ENCODE results near the gene NPLOC4. TPM values are rescaled to one million over a fixed set of nuclear protein-coding genes. Genes with fewer than 3 reads are reported as not detected.

Gene NPLOC4
- total and polyA plus RNA-seq, 9 of the 15 experiments (the other 6 are each of a cell fraction or from before 2014, with no cell fraction given): 1.5 to 116 (median 64.5) TPM

- POLR2A ChIA-PET: interaction anchor here (1.0 to 3.7 kb wide), 2 partner anchors 12 to 58 kb away, joined by 3 to 16 read pairs; no protein-coding TSS in a partner anchor
- CTCF ChIA-PET (ENCODE audit: low intra/inter-chr PET ratio): no interaction called here
- no peak overlapping the region; a peak in 1 of 4 replicates for H3K9ac ChIP-seq (ENCODE audit: insufficient read depth in 1 of 2, low read depth in 2 of 2, low read length in 2 of 2)
- TF ChIP-seq NR1H2 (CRISPR knock-in tag; IDR thresholded peaks at IDR 0.05): no peak
- no peak for TF ChIP-seq GATAD2A (IDR thresholded peaks at IDR 0.05)
- TF ChIP-seq ELF2 (CRISPR knock-in tag; IDR thresholded peaks at IDR 0.05): no peak
- no peak for TF ChIP-seq TCF7 (IDR thresholded peaks at IDR 0.05; ENCODE audit: borderline replicate concordance)
- TF ChIP-seq, protein P1, sequence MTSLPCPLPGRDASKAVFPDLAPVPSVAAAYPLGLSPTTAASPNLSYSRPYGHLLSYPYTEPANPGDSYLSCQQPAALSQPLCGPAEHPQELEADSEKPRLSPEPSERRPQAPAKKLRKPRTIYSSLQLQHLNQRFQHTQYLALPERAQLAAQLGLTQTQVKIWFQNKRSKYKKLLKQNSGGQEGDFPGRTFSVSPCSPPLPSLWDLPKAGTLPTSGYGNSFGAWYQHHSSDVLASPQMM (CRISPR knock-in tag; IDR thresholded peaks at IDR 0.05): no peak
- no peak for TF ChIP-seq ZBTB40 (IDR thresholded peaks at IDR 0.05)
- TF ChIP-seq ZBTB40 (CRISPR knock-in tag; IDR thresholded peaks at IDR 0.05): no peak
- TF ChIP-seq CBFB (CRISPR knock-in tag; IDR thresholded peaks at IDR 0.05): no peak
- TF ChIP-seq ZNF785 (CRISPR knock-in tag; IDR thresholded peaks at IDR 0.05): no peak
- TF ChIP-seq NFATC3 (IDR thresholded peaks at IDR 0.05): no peak
- no peak for TF ChIP-seq ZKSCAN1 (IDR thresholded peaks at IDR 0.05; ENCODE audit: low read depth, low read length)
- no peak for TF ChIP-seq PPARD (CRISPR knock-in tag; IDR thresholded peaks at IDR 0.05)
- no peak for TF ChIP-seq MED1 (CRISPR knock-in tag; IDR thresholded peaks at IDR 0.05; ENCODE audit: borderline replicate concordance)
- TF ChIP-seq MYBL2 (IDR thresholded peaks at IDR 0.05; ENCODE audit: low read depth): no peak
- no peak for TF ChIP-seq MYBL2 (CRISPR knock-in tag; IDR thresholded peaks at IDR 0.05; ENCODE audit: borderline replicate concordance)
- no peak for TF ChIP-seq KHSRP (IDR thresholded peaks at IDR 0.05)
Observed at GRCh38 chr17:81569986-81570514, 66.9 kb downstream of the NPLOC4 start.

More at GRCh38 chr17:81569986-81570514, 66.9 kb downstream of the NPLOC4 start:
- Histone ChIP-seq H3K27ac (ENCODE audit: extremely low read depth, low read depth, low read length) (no peak overlapping the region), H3K27me3 (ENCODE audit: control insufficient read depth in 2 of 2, insufficient read depth in 2 of 2, low read length in 2 of 2) (no peaks in the 10 kb centered on the region), H3K4me3 (no peak overlapping the region), H3K9me1 (ENCODE audit: control insufficient read depth, insufficient read depth, low read length) (no peaks in the 10 kb centered on the region), H3K9me3 (replicated peaks; ENCODE audit: control insufficient read depth, insufficient read depth, low read depth, low read length) (no peaks in the 10 kb centered on the region), H3K36me3 (ENCODE audit: control insufficient read depth, insufficient read depth, low read length) (peaks cover 93% of the 10 kb centered on the region), H4K20me1 (replicated peaks; ENCODE audit: control insufficient read depth, insufficient read depth, low read length) (peaks cover 5% of the 10 kb centered on the region; the same call in 1 of the 2 replicates), H3K4me1 (replicated peaks in 1 of 2; ENCODE audit: control insufficient read depth in 2 of 2, insufficient read depth in 2 of 2, low read length in 2 of 2) (peaks cover 0 to 3% of the 10 kb centered on the region in 2 experiments; a peak in 1 of 5 replicates), H3K4me2 (ENCODE audit: insufficient read depth, low read length) (no peak overlapping the region), H3K79me2 (ENCODE audit: control insufficient read depth, insufficient read depth, low read length) (no peaks in the 10 kb centered on the region), H2AFZ (ENCODE audit: low read depth, low read length) (no peak overlapping the region)
- BruUV-seq (replicated peaks): no TSS peak
- intact Hi-C loops (cut with micrococcal nuclease): no loop called here
- no peak for DNase-seq (ENCODE audit: extremely low read depth in 1 of 4, low spot score in 3 of 4)
- ATAC-seq: no peak
- WGBS (ENCODE audit: insufficient coverage, low coverage, missing lambda C conversion rate): 97% methylated on average over 15 of the region's 18 CpGs
- in situ Hi-C loops (cut with MboI): no loop called here
- no peak for FAIRE-seq

All from K562 (cell line).